Mesodermal cell (in vitro differentiated cells): Measurements from ENCODE around the gene NSUN7.

Experiments used
- H3K27ac ChIP-seq: 2 replicates; pipeline ENCODE4 v1.7.0; 2013; ENCODE audit warnings: mild to moderate bottlenecking, low read depth, low read length, moderate library complexity; ENCODE audit not compliant: severe bottlenecking
- H3K36me3 ChIP-seq: 2 replicates; pipeline ENCODE4 v1.7.1; 2013; ENCODE audit warnings: mild to moderate bottlenecking, low read length, moderate library complexity; ENCODE audit not compliant: control insufficient read depth, insufficient read depth
- H3K4me1 ChIP-seq: one replicate; pipeline ENCODE4 v1.7.1; 2013; ENCODE audit warnings: mild to moderate bottlenecking, low read length; ENCODE audit not compliant: insufficient read depth, control insufficient read depth, poor library complexity, severe bottlenecking
- H3K4me3 ChIP-seq: 2 replicates; pipeline ENCODE4 v1.7.0; 2013; ENCODE audit warnings: low read length, control low read depth, mild to moderate bottlenecking; ENCODE audit not compliant: insufficient read depth, poor library complexity, severe bottlenecking; ENCODE audit errors: extremely low read depth
- H3K9me3 ChIP-seq: 2 replicates; pipeline ENCODE4 v1.7.1; 2013; ENCODE audit warnings: mild to moderate bottlenecking, low read length, moderate library complexity; ENCODE audit not compliant: control insufficient read depth
- WGBS, 2 experiments: methylation state at CpG; one replicate each; pipeline ENCODE4 v1.1.5; 2013; ENCODE audit warnings: missing lambda C conversion rate in 2 of 2; ENCODE audit not compliant: insufficient coverage in 2 of 2; 5-methylcytosine and 5-hydroxymethylcytosine counted together

The NSUN7 gene

DNA sequence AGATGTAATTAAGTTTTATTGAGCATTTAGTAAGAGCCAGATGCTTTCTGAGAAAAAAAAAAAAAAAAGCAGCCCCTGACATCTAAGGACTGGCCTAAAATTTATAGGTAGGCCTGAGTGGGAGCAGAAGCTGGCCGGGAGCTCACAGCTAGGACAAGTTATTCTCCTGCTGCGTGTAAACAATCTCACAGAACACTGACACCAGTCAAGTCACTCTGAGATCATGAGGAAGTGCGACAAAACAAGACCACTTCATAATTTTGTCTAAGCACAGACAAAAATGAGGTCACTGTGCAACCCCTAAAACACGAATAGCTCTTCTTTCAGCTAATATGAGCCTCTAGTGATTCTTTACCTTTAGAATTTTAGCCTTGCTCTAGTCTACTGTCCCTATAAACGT lies 15.3 kb upstream of the NSUN7 start:
- no peaks in the 10 kb centered on the region for H3K36me3 ChIP-seq
- no peaks in the 10 kb centered on the region for H3K4me1 ChIP-seq
- no peak overlapping the region for H3K27ac ChIP-seq
- no peak overlapping the region for H3K4me3 ChIP-seq
- no peaks in the 10 kb centered on the region for H3K9me3 ChIP-seq
- WGBS, 2 experiments = 78 to 93% methylated on average over 3 to 4 of the region's 5 CpGs

DNA sequence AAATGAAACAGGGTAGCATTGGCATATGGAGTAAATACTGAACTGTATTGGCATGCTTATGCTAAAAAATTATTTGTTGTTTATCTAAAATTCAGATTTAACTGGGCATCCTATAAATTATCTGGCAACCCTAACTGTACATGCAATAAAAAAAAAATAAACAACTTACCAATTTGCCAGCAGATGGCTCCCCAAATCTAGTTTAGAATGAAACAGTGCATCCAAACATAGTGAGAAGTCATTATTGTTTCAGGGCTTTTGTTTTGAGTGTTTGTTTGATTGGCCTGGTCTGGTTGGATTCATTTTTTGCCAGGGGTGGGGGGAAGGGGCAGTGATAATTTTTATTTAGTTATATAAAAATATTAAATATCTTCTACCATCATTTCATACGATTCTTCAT lies 12.8 kb upstream of the NSUN7 start:
- Histone ChIP-seq H3K9me3 (no peaks in the 10 kb centered on the region), H3K4me3 (no peak overlapping the region)
- no CpG with 5 or more reads among the region's 1 CpG for WGBS, 2 experiments

DNA sequence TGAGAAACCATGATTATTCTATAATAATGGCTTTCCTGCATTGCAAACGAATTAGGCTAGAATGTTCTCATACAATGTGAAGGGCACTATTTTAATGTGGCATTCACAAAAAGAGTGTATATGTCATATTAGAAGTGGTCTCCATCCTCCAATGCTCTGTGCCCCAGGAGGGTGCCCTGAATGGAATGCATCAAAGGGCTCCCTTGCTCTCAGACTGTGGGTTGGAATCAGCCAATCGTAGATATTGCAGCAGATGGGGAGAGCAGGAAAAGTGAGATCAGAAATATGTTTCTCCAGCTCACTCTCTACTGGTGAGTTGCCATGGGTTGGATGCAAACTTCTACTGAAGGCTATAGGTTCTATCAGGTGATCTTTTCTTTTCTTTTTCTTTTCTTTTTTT lies 11.9 kb upstream of the NSUN7 start:
- no CpG with 5 or more reads among the region's 2 CpGs for WGBS, 2 experiments
- H3K36me3 ChIP-seq = no peaks in the 10 kb centered on the region
- H3K27ac ChIP-seq = no peak overlapping the region
- H3K9me3 ChIP-seq = no peaks in the 10 kb centered on the region
- no peaks in the 10 kb centered on the region for H3K4me1 ChIP-seq
- H3K4me3 ChIP-seq = no peak overlapping the region

More for the DNA sequence above, 12.8 kb upstream of the NSUN7 start:
- Histone ChIP-seq H3K4me1 (no peaks in the 10 kb centered on the region), H3K36me3 (no peaks in the 10 kb centered on the region), H3K27ac (no peak overlapping the region)

DNA sequence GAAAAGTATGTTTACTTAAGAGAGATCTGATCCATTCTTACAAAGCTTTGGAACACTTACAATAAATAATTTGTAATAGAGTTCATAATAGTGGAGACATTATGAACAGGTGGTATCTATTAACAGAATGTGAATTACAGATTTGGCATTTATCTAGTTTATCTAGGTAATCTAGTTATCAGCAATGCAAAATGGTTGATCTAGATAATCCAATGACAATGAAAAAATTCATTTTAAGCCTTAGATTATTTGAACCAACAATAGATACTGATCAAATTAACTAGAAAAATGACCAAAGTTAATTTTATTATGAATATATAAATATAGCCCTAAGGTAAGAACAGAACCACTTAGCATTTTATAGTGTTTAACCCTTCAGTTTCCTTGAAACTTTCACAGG lies 10.4 kb upstream of the NSUN7 start:
- H3K27ac ChIP-seq = no peak overlapping the region
- no peak overlapping the region for H3K4me3 ChIP-seq
- H3K9me3 ChIP-seq = no peaks in the 10 kb centered on the region
- H3K4me1 ChIP-seq = no peaks in the 10 kb centered on the region
- H3K36me3 ChIP-seq = no peaks in the 10 kb centered on the region

DNA sequence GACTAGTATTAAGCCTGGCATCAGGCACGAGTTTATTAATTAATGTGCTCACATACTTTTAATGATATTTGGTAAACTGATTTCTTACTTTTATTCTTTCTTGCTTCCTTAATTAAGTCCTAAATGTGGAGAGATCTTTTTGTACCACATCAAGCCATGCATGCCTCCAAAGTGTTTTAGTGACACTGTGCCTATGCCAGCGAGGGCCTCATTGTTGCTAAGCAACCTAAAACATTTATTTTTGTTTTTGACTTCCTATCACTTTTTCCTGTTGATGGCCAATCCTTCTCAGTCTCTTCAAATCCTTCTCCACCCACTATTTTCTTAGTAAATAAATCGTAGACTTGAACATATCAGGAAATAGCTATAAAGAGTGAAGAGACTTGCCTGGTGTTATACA lies 5.5 kb upstream of the NSUN7 start:
- no peaks in the 10 kb centered on the region for H3K9me3 ChIP-seq
- H3K27ac ChIP-seq = no peak overlapping the region
- no peaks in the 10 kb centered on the region for H3K36me3 ChIP-seq
- no peak overlapping the region for H3K4me3 ChIP-seq
- H3K4me1 ChIP-seq = no peaks in the 10 kb centered on the region
- 75% methylated on average over 2 of the region's 3 CpGs; no CpG with 5 or more reads in 1 of the 2 experiments for WGBS, 2 experiments

DNA sequence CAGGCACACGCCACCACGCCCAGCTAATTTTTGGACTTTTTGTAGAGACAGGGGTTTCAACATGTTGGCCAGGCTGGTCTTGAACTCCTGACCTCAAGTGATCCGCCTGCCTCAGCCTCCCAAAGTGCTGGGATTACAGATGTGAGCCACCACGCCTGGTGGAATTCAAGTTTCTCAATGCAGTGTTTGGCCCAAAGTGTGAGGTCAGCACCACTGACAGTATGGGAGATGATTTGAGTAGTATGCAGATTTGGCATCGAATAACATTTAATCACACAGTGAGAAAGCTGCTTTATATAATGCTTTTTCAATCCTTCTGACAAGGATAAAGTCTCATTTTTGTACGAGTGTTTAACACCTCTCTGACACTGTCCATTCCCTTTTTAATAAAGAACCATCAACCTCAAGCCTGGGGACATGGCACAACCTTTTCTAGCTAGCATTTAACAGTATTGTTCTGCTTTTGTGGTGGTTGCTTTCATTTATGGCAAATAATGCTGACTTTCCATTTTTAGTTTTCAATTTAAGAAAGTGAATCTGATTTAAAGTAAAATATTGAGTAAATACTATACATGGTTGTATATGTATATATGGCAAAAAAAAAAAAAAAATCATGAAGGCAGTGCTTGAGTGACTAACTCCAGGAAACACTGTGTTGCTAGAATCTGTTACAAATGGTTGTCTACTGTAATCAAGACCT lies 4.3 kb upstream of the NSUN7 start:
- H3K4me1 ChIP-seq = no peaks in the 10 kb centered on the region
- 73 to 94% methylated on average over 5 to 6 of the region's 6 CpGs for WGBS, 2 experiments
- no peaks in the 10 kb centered on the region for H3K36me3 ChIP-seq
- H3K9me3 ChIP-seq = no peaks in the 10 kb centered on the region
- no peak overlapping the region for H3K27ac ChIP-seq
- no peak overlapping the region for H3K4me3 ChIP-seq

DNA sequence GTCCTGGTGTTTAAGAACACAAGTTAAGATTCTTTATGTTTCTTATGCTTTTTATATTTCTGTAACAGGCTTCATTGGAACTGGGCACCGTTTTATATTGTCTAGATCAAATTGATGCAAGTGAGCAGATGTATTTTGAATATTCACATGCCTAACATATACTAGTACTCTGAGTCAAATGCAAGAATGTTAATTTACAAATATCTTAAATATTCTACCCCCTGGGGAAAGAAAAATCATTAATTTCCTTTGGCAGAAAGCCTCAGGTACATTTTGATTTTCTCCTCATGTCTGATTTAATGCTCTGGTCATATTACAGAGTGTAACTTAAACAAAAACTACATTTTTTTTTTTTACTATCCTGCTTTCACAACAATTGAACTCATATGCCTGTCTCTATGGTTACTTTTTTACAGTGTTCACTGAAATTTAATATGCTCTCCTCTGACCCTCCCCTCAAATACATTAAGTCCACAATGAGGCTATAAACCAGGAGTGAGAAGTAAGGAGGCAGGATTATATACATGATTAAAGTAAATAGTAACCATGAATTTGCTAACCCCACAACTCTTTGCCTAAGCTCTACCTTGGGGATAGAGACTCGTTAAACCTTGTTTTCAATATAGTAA lies 2.4 kb upstream of the NSUN7 start:
- H3K27ac ChIP-seq = no peak overlapping the region
- no peaks in the 10 kb centered on the region for H3K9me3 ChIP-seq
- H3K36me3 ChIP-seq = peaks cover 7% of the 10 kb centered on the region
- no CpG with 5 or more reads among the region's 2 CpGs for WGBS, 2 experiments
- peaks cover 5% of the 10 kb centered on the region for H3K4me1 ChIP-seq
- no peak overlapping the region for H3K4me3 ChIP-seq

DNA sequence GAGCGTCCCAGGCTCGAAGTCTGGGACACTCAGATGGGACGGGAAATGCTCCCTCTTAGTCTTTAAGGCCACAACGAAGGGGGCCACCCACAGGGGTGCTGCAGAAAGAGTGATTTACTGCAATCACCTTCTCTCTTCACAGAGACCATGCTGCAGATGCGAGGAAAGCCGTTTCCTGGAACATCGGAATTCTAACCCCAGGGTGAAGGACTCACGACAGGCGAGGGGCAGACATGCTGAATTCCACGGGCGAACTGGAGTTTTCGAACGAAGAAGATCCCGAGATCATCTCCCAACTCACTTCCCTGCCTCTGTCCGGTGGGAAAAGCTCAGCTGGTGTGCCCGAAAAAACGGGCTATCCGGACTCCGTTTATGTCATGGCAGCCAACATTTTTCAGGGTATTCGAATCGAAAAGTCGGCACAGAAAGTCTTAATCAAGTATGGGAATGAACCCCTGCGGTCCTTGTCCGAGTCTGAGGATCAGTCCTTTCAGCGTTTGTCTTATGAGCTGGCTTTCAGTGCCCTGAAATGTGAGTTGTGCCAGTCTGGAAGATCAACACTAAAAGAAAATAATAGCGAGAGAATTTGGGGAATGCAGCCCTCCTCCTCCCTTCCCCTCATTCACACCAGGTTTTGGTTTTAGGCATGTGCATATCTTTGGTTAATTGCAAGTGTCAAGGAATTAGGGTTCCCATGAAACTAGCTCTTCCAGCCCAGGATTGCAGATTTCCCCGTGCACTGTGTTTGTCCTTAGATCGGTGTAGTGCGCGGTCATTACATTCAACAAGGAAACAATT lies 905 bp downstream of the NSUN7 start:
- 5 to 8% methylated on average over 24 to 28 of the region's 30 CpGs for WGBS, 2 experiments
- H3K27ac ChIP-seq = peak overlapping the region; percentile 36
- H3K36me3 ChIP-seq = peaks cover 7% of the 10 kb centered on the region
- peak overlapping the region; percentile 61 for H3K4me3 ChIP-seq
- H3K4me1 ChIP-seq = peaks cover 5% of the 10 kb centered on the region
- no peaks in the 10 kb centered on the region for H3K9me3 ChIP-seq

DNA sequence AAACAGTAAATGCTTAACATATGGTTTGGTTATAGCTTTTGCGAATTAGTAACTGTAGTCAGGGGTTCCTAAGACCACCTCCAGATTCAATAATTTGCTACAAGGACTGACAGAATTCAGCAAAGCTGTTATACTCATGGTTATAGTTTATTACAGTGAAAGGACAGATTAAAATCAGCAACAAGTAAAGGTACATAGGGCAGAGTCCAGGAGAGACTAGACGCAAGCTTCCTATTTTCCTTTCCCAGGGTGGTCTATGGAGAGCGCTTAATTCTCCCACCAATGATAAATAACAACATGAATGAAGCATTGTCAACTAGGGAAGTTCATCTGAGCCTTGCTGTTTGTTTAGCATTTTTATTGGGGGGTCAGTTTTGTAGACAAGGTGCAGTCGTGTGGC lies 5.9 kb downstream of the NSUN7 start:
- H3K9me3 ChIP-seq = no peaks in the 10 kb centered on the region

DNA sequence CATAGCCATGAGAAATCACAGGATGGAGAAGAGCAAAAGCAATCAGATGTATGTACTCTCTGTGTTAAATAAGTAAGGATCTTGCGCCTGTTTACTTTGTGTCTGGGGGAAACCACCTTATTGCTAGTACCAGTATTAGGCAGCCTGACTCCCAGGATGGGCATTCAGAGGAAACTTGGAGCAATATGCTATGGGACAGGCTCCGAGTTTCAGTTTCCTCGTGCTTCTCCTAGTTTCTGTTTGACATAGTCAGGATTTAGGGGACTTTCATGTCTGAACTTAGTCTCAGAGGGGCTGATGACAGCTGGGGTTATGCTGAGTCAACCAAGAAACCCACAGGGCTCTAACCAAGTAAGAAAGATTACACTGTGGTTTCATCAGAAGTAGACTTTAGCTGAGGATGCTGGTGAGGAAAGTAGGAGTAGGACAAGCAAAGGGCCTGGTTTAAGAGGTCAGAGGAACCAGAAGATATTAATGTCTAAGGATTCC lies 13.5 kb downstream of the NSUN7 start:
- WGBS, 2 experiments = 77 to 92% methylated on average over 2 to 3 of the region's 3 CpGs
- H3K36me3 ChIP-seq = no peaks in the 10 kb centered on the region
- no peak overlapping the region for H3K4me3 ChIP-seq
- no peaks in the 10 kb centered on the region for H3K4me1 ChIP-seq
- H3K27ac ChIP-seq = no peak overlapping the region
- no peaks in the 10 kb centered on the region for H3K9me3 ChIP-seq

More for the DNA sequence above, 5.9 kb downstream of the NSUN7 start:
- Histone ChIP-seq H3K4me1 (peaks cover 5% of the 10 kb centered on the region), H3K27ac (no peak overlapping the region), H3K4me3 (no peak overlapping the region), H3K36me3 (peaks cover 7% of the 10 kb centered on the region)
- WGBS, 2 experiments = 94% methylated on average over 2 of the region's 4 CpGs; no CpG with 5 or more reads in 1 of the 2 experiments
